Prostate gland (tissue), 2 donors: Measurements from ENCODE around the gene CGN.

Experiments
- CTCF ChIP-seq, 4 experiments: fragments of 200-600 bp in 2 of 4; fragments of 450-650 bp in 2 of 4; sonication (generic) in 2 of 4; IDR thresholded peaks; 1 replicate in 3 of 4; 2 replicates in 1 of 4; pipeline ENCODE4 v1.5.1; 2016 to 2019; ENCODE audit warnings: antibody characterized with exemption in 4 of 4, mild to moderate bottlenecking in 2 of 4, moderate library complexity in 2 of 4
- POLR2A ChIP-seq: fragments of 450-650 bp; IDR thresholded peaks from one replicate; pipeline ENCODE4 v1.6.1; 2016; ENCODE audit warnings: antibody characterized with exemption, mild to moderate bottlenecking
- POLR2AphosphoS5 ChIP-seq: sonication (generic); formaldehyde crosslinking; IDR thresholded peaks from one replicate; pipeline ENCODE4 v1.6.1; 2017; ENCODE audit warnings: antibody characterized with exemption

- TF ChIP-seq CTCF (IDR thresholded peaks at IDR 0.05) (no peak), POLR2A (no peak), POLR2AphosphoS5 (no peak)
Measured at GRCh38 chr1:151568626-151569088, 57.5 kb downstream of the CGN start.
